Activated naive CD8-positive, alpha-beta T cell treated with anti-CD3 and anti-CD28 coated beads, Interleukin-2, amount 10 ng/mL, durations not matched to agents 7 days and 5 days (primary cell): ENCODE data around the gene XXYLT1. TPM values are rescaled to one million over a fixed set of nuclear protein-coding genes. Genes with fewer than 3 reads are reported as not detected.
A peak's percentile ranks its signal among the peaks of the same experiment; 100 is the strongest.

Experiments used
- ATAC-seq: fragments of 150-1000 bp; cut with Tn5 transposase; one replicate; pipeline ENCODE4 v1.10.0; 2021; ENCODE audit warnings: low read depth, moderate library complexity
- POLR2A ChIA-PET: fragments of 350-600 bp; sonication (Branson Sonifier 250); formaldehyde crosslinking; loops from one replicate; lab custom pipeline; 2021; ENCODE audit warnings: antibody characterized with exemption; lab: Charles Lee
- DNase-seq: peaks from one replicate; pipeline ENCODE4 v3.0.0; 2021
- H3K27ac Mint-ChIP-seq: one replicate; pipeline ENCODE4 v1.8.0; 2022; ENCODE audit warnings: mild to moderate bottlenecking, mixed read lengths
- H3K27me3 Mint-ChIP-seq: one replicate; pipeline ENCODE4 v1.8.0; 2022; ENCODE audit warnings: mild to moderate bottlenecking, moderate library complexity, mixed read lengths
- H3K36me3 Mint-ChIP-seq: one replicate; pipeline ENCODE4 v1.8.0; 2021; ENCODE audit warnings: mild to moderate bottlenecking, mixed read lengths
- H3K4me1 Mint-ChIP-seq: one replicate; pipeline ENCODE4 v1.8.0; 2021; ENCODE audit warnings: mixed read lengths
- H3K4me3 Mint-ChIP-seq: one replicate; pipeline ENCODE4 v1.8.0; 2022; ENCODE audit warnings: mild to moderate bottlenecking, moderate library complexity, mixed read lengths
- H3K9me3 Mint-ChIP-seq: one replicate; pipeline ENCODE4 v1.8.0; 2021; ENCODE audit warnings: mixed read lengths
- total RNA-seq, 2 experiments: library from RNA; stranded (reverse); gene quantifications; one replicate each; pipeline ENCODE4 v1.2.3, GENCODE V29; 2021

The XXYLT1 gene
- total RNA-seq, 2 experiments from 2014 or later = 6.8 to 8.3 TPM

GRCh38 chr3:195209083-195209846, 61.7 kb downstream of the XXYLT1 start:
- DNase-seq (no peak), ATAC-seq (no peak)
- no peak overlapping the region for H3K4me3 Mint-ChIP-seq
- no peak overlapping the region for H3K27ac Mint-ChIP-seq
- H3K27me3 Mint-ChIP-seq = no peaks in the 10 kb centered on the region
- no peaks in the 10 kb centered on the region for H3K9me3 Mint-ChIP-seq
- H3K36me3 Mint-ChIP-seq = no peaks in the 10 kb centered on the region
- peaks cover 5% of the 10 kb centered on the region for H3K4me1 Mint-ChIP-seq
- POLR2A ChIA-PET = interaction anchor here (0.6 kb wide), 1 partner anchor 343 kb away, joined by 4 read pairs; no protein-coding TSS in a partner anchor

- POLR2A ChIA-PET = no interaction called here
- no peak for ATAC-seq
- H3K4me1 Mint-ChIP-seq = peaks cover 6% of the 10 kb centered on the region
- H3K4me3 Mint-ChIP-seq = no peak overlapping the region
- H3K27me3 Mint-ChIP-seq = no peaks in the 10 kb centered on the region
- no peaks in the 10 kb centered on the region for H3K9me3 Mint-ChIP-seq
- H3K36me3 Mint-ChIP-seq = no peaks in the 10 kb centered on the region
- H3K27ac Mint-ChIP-seq = no peak overlapping the region
- no peak for DNase-seq
Measured at GRCh38 chr3:195208631-195209030, 62.3 kb downstream of the XXYLT1 start.

- ATAC-seq (no peak), DNase-seq (no peak)
- H3K27me3 Mint-ChIP-seq = no peaks in the 10 kb centered on the region
- H3K27ac Mint-ChIP-seq = no peak overlapping the region
- H3K4me3 Mint-ChIP-seq = no peak overlapping the region
- H3K4me1 Mint-ChIP-seq = peaks cover 8% of the 10 kb centered on the region
- no peaks in the 10 kb centered on the region for H3K9me3 Mint-ChIP-seq
- POLR2A ChIA-PET = no interaction called here
- H3K36me3 Mint-ChIP-seq = no peaks in the 10 kb centered on the region
Measured at GRCh38 chr3:195208183-195208582, 62.8 kb downstream of the XXYLT1 start.

- DNase-seq = no peak
- no peak for ATAC-seq
- no peaks in the 10 kb centered on the region for H3K36me3 Mint-ChIP-seq
- H3K4me3 Mint-ChIP-seq = no peak overlapping the region
- H3K27me3 Mint-ChIP-seq = no peaks in the 10 kb centered on the region
- H3K9me3 Mint-ChIP-seq = no peaks in the 10 kb centered on the region
- peaks cover 8% of the 10 kb centered on the region for H3K4me1 Mint-ChIP-seq
- POLR2A ChIA-PET = no interaction called here
- H3K27ac Mint-ChIP-seq = no peak overlapping the region
Measured at GRCh38 chr3:195207731-195208130, 63.2 kb downstream of the XXYLT1 start.

GRCh38 chr3:195207056-195207455, 63.9 kb downstream of the XXYLT1 start:
- POLR2A ChIA-PET = no interaction called here
- no peak overlapping the region for H3K27ac Mint-ChIP-seq

DNA sequence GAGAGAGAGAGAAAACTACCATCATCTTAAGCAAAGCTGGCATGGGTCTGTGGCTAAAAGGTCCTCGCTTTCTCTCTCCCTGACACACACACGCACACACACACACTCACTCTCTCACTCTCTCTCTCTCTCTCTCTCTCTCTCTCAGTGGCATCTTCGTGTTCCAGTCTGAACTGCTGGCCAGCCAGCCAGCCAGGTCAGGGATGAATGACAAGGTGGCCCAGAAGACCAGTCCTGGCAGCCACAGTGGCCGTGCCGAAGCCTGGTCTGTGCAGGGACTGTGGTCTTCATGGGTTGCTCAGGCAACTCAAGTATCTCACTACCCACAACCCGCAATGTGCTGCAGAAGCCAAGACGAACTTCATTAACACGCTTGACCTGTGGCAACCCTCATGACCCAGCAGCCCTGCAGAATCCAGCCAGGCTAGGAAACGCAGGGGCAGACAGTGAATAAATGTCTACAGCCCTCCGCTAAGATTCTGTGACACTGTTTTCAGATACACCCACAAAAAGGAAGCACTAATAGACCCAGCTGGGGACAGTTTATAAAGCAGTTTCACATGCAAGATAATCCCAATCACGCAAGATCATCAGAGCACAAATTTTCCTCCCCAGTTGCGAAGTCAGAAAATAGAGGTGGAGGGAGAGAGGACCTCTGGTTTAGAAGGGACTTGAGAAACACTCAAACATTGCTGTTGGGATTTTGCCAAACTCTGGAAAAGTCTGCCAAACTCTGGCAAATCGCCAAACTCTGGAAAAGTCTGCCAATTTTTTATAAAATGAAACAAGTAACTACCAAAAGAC, 66.4 kb downstream of the XXYLT1 start:
- ATAC-seq (no peak), DNase-seq (no peak)
- no peak overlapping the region for H3K4me3 Mint-ChIP-seq
- no peak overlapping the region for H3K27ac Mint-ChIP-seq
- no peaks in the 10 kb centered on the region for H3K9me3 Mint-ChIP-seq
- POLR2A ChIA-PET = no interaction called here
- no peaks in the 10 kb centered on the region for H3K36me3 Mint-ChIP-seq
- no peaks in the 10 kb centered on the region for H3K27me3 Mint-ChIP-seq
- peaks cover 8% of the 10 kb centered on the region for H3K4me1 Mint-ChIP-seq

More at GRCh38 chr3:195207056-195207455, 63.9 kb downstream of the XXYLT1 start:
- Mint-ChIP-seq H3K9me3 (no peaks in the 10 kb centered on the region), H3K36me3 (no peaks in the 10 kb centered on the region), H3K4me1 (peaks cover 8% of the 10 kb centered on the region), H3K27me3 (no peaks in the 10 kb centered on the region), H3K4me3 (no peak overlapping the region)
- ATAC-seq (no peak), DNase-seq (no peak)

GRCh38 chr3:195203606-195204005, 67.4 kb downstream of the XXYLT1 start:
- no peak for DNase-seq
- no peak overlapping the region for H3K27ac Mint-ChIP-seq
- no peak overlapping the region for H3K4me3 Mint-ChIP-seq
- peaks cover 8% of the 10 kb centered on the region for H3K4me1 Mint-ChIP-seq
- no peaks in the 10 kb centered on the region for H3K9me3 Mint-ChIP-seq
- H3K27me3 Mint-ChIP-seq = no peaks in the 10 kb centered on the region
- no peaks in the 10 kb centered on the region for H3K36me3 Mint-ChIP-seq
- ATAC-seq = peak; percentile 26
- POLR2A ChIA-PET = no interaction called here

GRCh38 chr3:195201295-195201694, 69.7 kb downstream of the XXYLT1 start:
- Mint-ChIP-seq H3K36me3 (no peaks in the 10 kb centered on the region), H3K27ac (no peak overlapping the region), H3K4me1 (peaks cover 8% of the 10 kb centered on the region), H3K9me3 (no peaks in the 10 kb centered on the region), H3K4me3 (no peak overlapping the region), H3K27me3 (no peaks in the 10 kb centered on the region)
- DNase-seq (no peak), ATAC-seq (no peak)
- POLR2A ChIA-PET = no interaction called here

GRCh38 chr3:195200010-195200822, 70.7 kb downstream of the XXYLT1 start:
- ATAC-seq (no peak), DNase-seq (no peak)
- peaks cover 5% of the 10 kb centered on the region for H3K4me1 Mint-ChIP-seq
- no peak overlapping the region for H3K27ac Mint-ChIP-seq
- no peak overlapping the region for H3K4me3 Mint-ChIP-seq
- no peaks in the 10 kb centered on the region for H3K9me3 Mint-ChIP-seq
- no peaks in the 10 kb centered on the region for H3K27me3 Mint-ChIP-seq
- no peaks in the 10 kb centered on the region for H3K36me3 Mint-ChIP-seq
- POLR2A ChIA-PET = interaction anchor here (0.6 kb wide), 1 partner anchor 436 kb away, joined by 3 read pairs; no protein-coding TSS in a partner anchor

GRCh38 chr3:195198426-195199346, 72.3 kb downstream of the XXYLT1 start:
- Mint-ChIP-seq H3K4me3 (no peak overlapping the region), H3K4me1 (peaks cover 9% of the 10 kb centered on the region), H3K36me3 (no peaks in the 10 kb centered on the region), H3K9me3 (no peaks in the 10 kb centered on the region), H3K27me3 (no peaks in the 10 kb centered on the region), H3K27ac (no peak overlapping the region)
- POLR2A ChIA-PET = no interaction called here
- DNase-seq (no peak), ATAC-seq (no peak)

GRCh38 chr3:195197765-195198425, 73.1 kb downstream of the XXYLT1 start:
- POLR2A ChIA-PET = no interaction called here
- Mint-ChIP-seq H3K36me3 (no peaks in the 10 kb centered on the region), H3K27ac (no peak overlapping the region), H3K4me3 (no peak overlapping the region), H3K4me1 (peaks cover 6% of the 10 kb centered on the region), H3K27me3 (no peaks in the 10 kb centered on the region), H3K9me3 (no peaks in the 10 kb centered on the region)
- no peak for ATAC-seq
- no peak for DNase-seq

- peaks cover 6% of the 10 kb centered on the region for H3K36me3 Mint-ChIP-seq
- H3K9me3 Mint-ChIP-seq = peaks cover 8% of the 10 kb centered on the region
- H3K4me1 Mint-ChIP-seq = peaks cover 6% of the 10 kb centered on the region
- POLR2A ChIA-PET = no interaction called here
- no peak overlapping the region for H3K27ac Mint-ChIP-seq
- no peak overlapping the region for H3K4me3 Mint-ChIP-seq
- ATAC-seq = no peak
- no peak for DNase-seq
- H3K27me3 Mint-ChIP-seq = no peaks in the 10 kb centered on the region
Measured at GRCh38 chr3:195196266-195196665, 74.7 kb downstream of the XXYLT1 start.
